GM20431 (cell line): ENCODE data around the gene RTRAF.

Experiments used
- in situ Hi-C: fragments of 300-500 bp; cut with MseI, MboI; formaldehyde crosslinking; loops from one replicate; pipeline ENCODE4 v1.15.0; 2020; ENCODE audit warnings: low sequenced_read_pairs; ENCODE audit not compliant: unreplicated experiment

RTRAF gene

GRCh38 chr14:51989293-51990234 is at the start of gene RTRAF:
Gene RTRAF (plus strand): TSS chr14:51989546. CDS start chr14:51989640, 94 bp downstream.
- in situ Hi-C loops, result no loop called here

- in situ Hi-C loops, result no loop called here
Observed at GRCh38 chr14:51939755-51940301, 49.5 kb upstream of the RTRAF start.

- in situ Hi-C loops, result no loop called here
Observed at GRCh38 chr14:51942971-51943370, 46.4 kb upstream of the RTRAF start.

GRCh38 chr14:51950007-51950406 is 39.3 kb upstream of the RTRAF start:
- in situ Hi-C loops, result no loop called here

GRCh38 chr14:51951656-51952055 is 37.7 kb upstream of the RTRAF start:
- in situ Hi-C loops, result no loop called here

GRCh38 chr14:51954031-51954430 is 35.3 kb upstream of the RTRAF start:
- in situ Hi-C loops, result no loop called here

GRCh38 chr14:51954657-51955056 is 34.7 kb upstream of the RTRAF start:
- in situ Hi-C loops, result no loop called here

GRCh38 chr14:51957950-51958349 is 31.4 kb upstream of the RTRAF start:
- in situ Hi-C loops, result no loop called here

GRCh38 chr14:51959928-51960327 is 29.4 kb upstream of the RTRAF start:
- in situ Hi-C loops, result no loop called here

- in situ Hi-C loops, result no loop called here
Observed at GRCh38 chr14:51960866-51961265, 28.5 kb upstream of the RTRAF start.

GRCh38 chr14:51962711-51963110 is 26.6 kb upstream of the RTRAF start:
- in situ Hi-C loops, result no loop called here

GRCh38 chr14:51963286-51963685 is 26.1 kb upstream of the RTRAF start:
- in situ Hi-C loops, result no loop called here

GRCh38 chr14:51967521-51967920 is 21.8 kb upstream of the RTRAF start:
- in situ Hi-C loops, result no loop called here

- in situ Hi-C loops, result no loop called here
Observed at GRCh38 chr14:51969852-51970540, 19.4 kb upstream of the RTRAF start.

- in situ Hi-C loops, result no loop called here
Observed at GRCh38 chr14:51972566-51972965, 16.8 kb upstream of the RTRAF start.

GRCh38 chr14:51977075-51977474 is 12.3 kb upstream of the RTRAF start:
- in situ Hi-C loops, result no loop called here

- in situ Hi-C loops, result no loop called here
Observed at GRCh38 chr14:51978681-51979085, 10.7 kb upstream of the RTRAF start.

- in situ Hi-C loops, result no loop called here
Observed at GRCh38 chr14:51979088-51979709, 10.1 kb upstream of the RTRAF start.

GRCh38 chr14:51981218-51981854 is 8.0 kb upstream of the RTRAF start:
- in situ Hi-C loops, result no loop called here

- in situ Hi-C loops, result no loop called here
Observed at GRCh38 chr14:51988221-51988620, 1.1 kb upstream of the RTRAF start.
